Measurements from ENCODE around the gene DIAPH2.

The DIAPH2 gene

GRCh38 chrX:97553833-97554232 is 869.2 kb downstream of the DIAPH2 start:
- TF ChIP-seq, protein P1, sequence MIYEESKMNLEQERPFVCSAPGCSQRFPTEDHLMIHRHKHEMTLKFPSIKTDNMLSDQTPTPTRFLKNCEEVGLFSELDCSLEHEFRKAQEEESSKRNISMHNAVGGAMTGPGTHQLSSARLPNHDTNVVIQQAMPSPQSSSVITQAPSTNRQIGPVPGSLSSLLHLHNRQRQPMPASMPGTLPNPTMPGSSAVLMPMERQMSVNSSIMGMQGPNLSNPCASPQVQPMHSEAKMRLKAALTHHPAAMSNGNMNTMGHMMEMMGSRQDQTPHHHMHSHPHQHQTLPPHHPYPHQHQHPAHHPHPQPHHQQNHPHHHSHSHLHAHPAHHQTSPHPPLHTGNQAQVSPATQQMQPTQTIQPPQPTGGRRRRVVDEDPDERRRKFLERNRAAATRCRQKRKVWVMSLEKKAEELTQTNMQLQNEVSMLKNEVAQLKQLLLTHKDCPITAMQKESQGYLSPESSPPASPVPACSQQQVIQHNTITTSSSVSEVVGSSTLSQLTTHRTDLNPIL (CRISPR knock-in tag; IDR thresholded peaks at IDR 0.05; ENCODE audit: low read depth) = no peak
- no peak for TF ChIP-seq OSR1 (CRISPR knock-in tag; IDR thresholded peaks at IDR 0.05)
- TF ChIP-seq ZNF70 (CRISPR knock-in tag; IDR thresholded peaks at IDR 0.05) = no peak
- TF ChIP-seq, protein P2, sequence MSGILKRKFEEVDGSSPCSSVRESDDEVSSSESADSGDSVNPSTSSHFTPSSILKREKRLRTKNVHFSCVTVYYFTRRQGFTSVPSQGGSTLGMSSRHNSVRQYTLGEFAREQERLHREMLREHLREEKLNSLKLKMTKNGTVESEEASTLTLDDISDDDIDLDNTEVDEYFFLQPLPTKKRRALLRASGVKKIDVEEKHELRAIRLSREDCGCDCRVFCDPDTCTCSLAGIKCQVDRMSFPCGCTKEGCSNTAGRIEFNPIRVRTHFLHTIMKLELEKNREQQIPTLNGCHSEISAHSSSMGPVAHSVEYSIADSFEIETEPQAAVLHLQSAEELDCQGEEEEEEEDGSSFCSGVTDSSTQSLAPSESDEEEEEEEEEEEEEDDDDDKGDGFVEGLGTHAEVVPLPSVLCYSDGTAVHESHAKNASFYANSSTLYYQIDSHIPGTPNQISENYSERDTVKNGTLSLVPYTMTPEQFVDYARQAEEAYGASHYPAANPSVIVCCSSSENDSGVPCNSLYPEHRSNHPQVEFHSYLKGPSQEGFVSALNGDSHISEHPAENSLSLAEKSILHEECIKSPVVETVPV (CRISPR knock-in tag; IDR thresholded peaks at IDR 0.05) = no peak
- TF ChIP-seq TOX (CRISPR knock-in tag; IDR thresholded peaks at IDR 0.05; ENCODE audit: borderline replicate concordance) = no peak
- TF ChIP-seq TSHZ2 (CRISPR knock-in tag; IDR thresholded peaks at IDR 0.05) = no peak
- no peak for TF ChIP-seq PATZ1 (CRISPR knock-in tag; IDR thresholded peaks at IDR 0.05; ENCODE audit: borderline replicate concordance)
- TF ChIP-seq ZFP30 (CRISPR knock-in tag; IDR thresholded peaks at IDR 0.05) = no peak
- no peak for TF ChIP-seq ARNTL (CRISPR knock-in tag; IDR thresholded peaks at IDR 0.05; ENCODE audit: borderline replicate concordance, low read depth)
- TF ChIP-seq POU6F1 (CRISPR knock-in tag; IDR thresholded peaks at IDR 0.05; ENCODE audit: borderline replicate concordance, low read depth) = no peak
- TF ChIP-seq ESRRG (CRISPR knock-in tag; IDR thresholded peaks at IDR 0.05) = no peak
- TF ChIP-seq TCF4 (CRISPR knock-in tag; IDR thresholded peaks at IDR 0.05; ENCODE audit: borderline replicate concordance) = no peak
- no peak for TF ChIP-seq CSDC2 (CRISPR knock-in tag; IDR thresholded peaks at IDR 0.05)
- no peak for TF ChIP-seq ZC3H10 (CRISPR knock-in tag; IDR thresholded peaks at IDR 0.05)
- no peak for TF ChIP-seq RARB (CRISPR knock-in tag; IDR thresholded peaks at IDR 0.05)
- no peak for TF ChIP-seq ZNF565 (CRISPR knock-in tag; conservative IDR thresholded peaks at IDR 0.05; ENCODE audit: low read depth)
- no peak for TF ChIP-seq GLIS3 (CRISPR knock-in tag; IDR thresholded peaks at IDR 0.05)
- no peak for TF ChIP-seq ZFP3 (CRISPR knock-in tag; IDR thresholded peaks at IDR 0.05)
- ATAC-seq = no peak

DNA sequence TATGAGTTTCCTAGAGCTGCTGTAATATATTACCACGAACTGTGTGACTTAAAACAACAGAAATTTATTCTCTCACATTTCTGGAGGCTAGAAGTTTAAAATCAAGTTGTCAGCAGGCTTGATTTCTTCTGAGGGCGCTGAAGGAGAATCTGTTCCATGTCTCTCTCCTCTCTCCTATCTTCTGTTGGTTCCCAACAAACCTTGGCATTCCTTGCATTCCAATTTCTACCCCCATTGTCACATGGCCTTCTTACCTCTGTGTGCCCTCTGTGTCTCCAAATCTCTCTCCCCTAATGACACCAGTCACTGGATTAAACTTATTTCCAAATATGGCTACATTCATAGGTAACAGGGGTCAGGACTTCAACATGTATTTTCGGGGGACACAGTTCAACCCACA is 871.7 kb downstream of the DIAPH2 start:
- no peak for ATAC-seq
- no peak for TF ChIP-seq PPARA (CRISPR knock-in tag; IDR thresholded peaks at IDR 0.05; ENCODE audit: borderline replicate concordance)
- no peak for TF ChIP-seq ZFP3 (CRISPR knock-in tag; IDR thresholded peaks at IDR 0.05)
- no peak for TF ChIP-seq POU6F1 (CRISPR knock-in tag; IDR thresholded peaks at IDR 0.05; ENCODE audit: borderline replicate concordance, low read depth)
- TF ChIP-seq ARNTL (CRISPR knock-in tag; IDR thresholded peaks at IDR 0.05; ENCODE audit: borderline replicate concordance, low read depth) = no peak
